Measurements from ENCODE around the gene RAB31.

Gene RAB31

GRCh38 chr18:9791991-9792390 lies 83.9 kb downstream of the RAB31 start:
- TF ChIP-seq CTCF (IDR thresholded peaks at IDR 0.05; ENCODE audit: low read depth, low read length), result no peak
- no peak overlapping the region for H3K4me3 ChIP-seq (ENCODE audit: low read depth, low read length)

- H3K4me3 ChIP-seq (ENCODE audit: low read depth, low read length), result no peak overlapping the region
- TF ChIP-seq CTCF (IDR thresholded peaks at IDR 0.05; ENCODE audit: low read depth, low read length), result peak; percentile 48
These were observed 84.6 kb downstream of the RAB31 start for GRCh38 chr18:9792565-9793245.

- TF ChIP-seq CTCF (IDR thresholded peaks at IDR 0.05; ENCODE audit: low read depth, low read length), result no peak
- no peak overlapping the region for H3K4me3 ChIP-seq (ENCODE audit: low read depth, low read length)
These were observed 87.9 kb downstream of the RAB31 start for GRCh38 chr18:9796011-9796410.

GRCh38 chr18:9796935-9797549 lies 88.9 kb downstream of the RAB31 start:
- H3K4me3 ChIP-seq (ENCODE audit: low read depth, low read length), result no peak overlapping the region
- TF ChIP-seq CTCF (IDR thresholded peaks at IDR 0.05; ENCODE audit: low read depth, low read length), result no peak

GRCh38 chr18:9802175-9803062 lies 94.3 kb downstream of the RAB31 start:
- no peak for TF ChIP-seq CTCF (IDR thresholded peaks at IDR 0.05; ENCODE audit: low read depth, low read length)
- H3K4me3 ChIP-seq (ENCODE audit: low read depth, low read length), result no peak overlapping the region

- no peak overlapping the region for H3K4me3 ChIP-seq (ENCODE audit: low read depth, low read length)
These were observed 95.1 kb downstream of the RAB31 start for GRCh38 chr18:9803063-9803697.

More at GRCh38 chr18:9803063-9803697, 95.1 kb downstream of the RAB31 start:
- no peak for TF ChIP-seq CTCF (IDR thresholded peaks at IDR 0.05; ENCODE audit: low read depth, low read length)

Data from WI38 (cell line).